AG10803 (cell line): Measurements from ENCODE around the gene DENND4A.
A peak's percentile ranks its signal among the peaks of the same experiment; 100 is the strongest.

Experiments
- DNase-seq: peaks from one replicate; pipeline ENCODE4 v3.0.0; 2010; ENCODE audit warnings: low read depth
- H3K4me3 ChIP-seq: 2 replicates; pipeline ENCODE4 v1.5.1; 2011; ENCODE audit warnings: mild to moderate bottlenecking, low read length, control low read depth
- TF ChIP-seq, protein P1 (sequence below): conservative IDR thresholded peaks from 2 replicates; pipeline ENCODE4 v1.5.1; 2011; ENCODE audit warnings: mild to moderate bottlenecking, low read length, control low read depth, inconsistent platforms

The DENND4A gene

DNA sequence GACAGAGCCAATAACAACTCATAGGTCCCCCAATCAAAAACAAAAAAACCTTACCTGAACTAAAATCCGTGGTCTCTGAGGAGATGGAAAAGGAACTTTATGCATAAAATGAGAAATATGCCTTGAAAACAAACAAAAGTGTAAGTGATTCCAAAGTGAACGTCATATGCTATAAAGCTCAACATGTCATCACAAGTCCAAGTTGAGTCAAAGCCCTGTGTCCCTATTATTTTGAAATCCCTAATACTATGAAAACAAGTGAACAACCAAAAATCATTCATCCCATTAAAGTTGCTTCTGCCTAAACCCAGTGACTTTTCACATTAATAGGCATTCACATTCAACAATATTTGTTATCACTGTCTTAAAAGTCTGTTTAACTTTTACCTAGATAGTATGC, 59.4 kb downstream of the DENND4A start:
- DNase-seq: no peak
- no peak overlapping the region for H3K4me3 ChIP-seq
- TF ChIP-seq, protein P1, sequence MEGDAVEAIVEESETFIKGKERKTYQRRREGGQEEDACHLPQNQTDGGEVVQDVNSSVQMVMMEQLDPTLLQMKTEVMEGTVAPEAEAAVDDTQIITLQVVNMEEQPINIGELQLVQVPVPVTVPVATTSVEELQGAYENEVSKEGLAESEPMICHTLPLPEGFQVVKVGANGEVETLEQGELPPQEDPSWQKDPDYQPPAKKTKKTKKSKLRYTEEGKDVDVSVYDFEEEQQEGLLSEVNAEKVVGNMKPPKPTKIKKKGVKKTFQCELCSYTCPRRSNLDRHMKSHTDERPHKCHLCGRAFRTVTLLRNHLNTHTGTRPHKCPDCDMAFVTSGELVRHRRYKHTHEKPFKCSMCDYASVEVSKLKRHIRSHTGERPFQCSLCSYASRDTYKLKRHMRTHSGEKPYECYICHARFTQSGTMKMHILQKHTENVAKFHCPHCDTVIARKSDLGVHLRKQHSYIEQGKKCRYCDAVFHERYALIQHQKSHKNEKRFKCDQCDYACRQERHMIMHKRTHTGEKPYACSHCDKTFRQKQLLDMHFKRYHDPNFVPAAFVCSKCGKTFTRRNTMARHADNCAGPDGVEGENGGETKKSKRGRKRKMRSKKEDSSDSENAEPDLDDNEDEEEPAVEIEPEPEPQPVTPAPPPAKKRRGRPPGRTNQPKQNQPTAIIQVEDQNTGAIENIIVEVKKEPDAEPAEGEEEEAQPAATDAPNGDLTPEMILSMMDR: no peak

DNA sequence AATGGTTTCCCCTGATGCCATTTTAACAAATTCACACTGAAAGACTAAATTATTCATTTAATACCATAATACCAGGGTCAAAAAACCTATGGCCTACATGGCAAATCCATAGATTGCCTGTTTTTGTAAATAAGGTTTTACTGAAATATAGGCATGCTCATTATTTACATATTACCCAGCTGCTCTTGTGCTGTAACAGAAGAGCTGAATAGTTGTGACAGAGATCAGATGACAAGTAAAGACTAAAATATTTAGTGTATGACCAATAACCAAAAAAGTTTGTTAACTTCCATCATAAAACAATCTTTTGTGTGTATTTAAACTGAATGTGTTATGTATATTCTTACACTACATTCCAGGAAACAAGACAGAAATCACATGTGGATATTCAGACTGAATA, 60.2 kb downstream of the DENND4A start:
- peak; percentile 14 for DNase-seq

DNA sequence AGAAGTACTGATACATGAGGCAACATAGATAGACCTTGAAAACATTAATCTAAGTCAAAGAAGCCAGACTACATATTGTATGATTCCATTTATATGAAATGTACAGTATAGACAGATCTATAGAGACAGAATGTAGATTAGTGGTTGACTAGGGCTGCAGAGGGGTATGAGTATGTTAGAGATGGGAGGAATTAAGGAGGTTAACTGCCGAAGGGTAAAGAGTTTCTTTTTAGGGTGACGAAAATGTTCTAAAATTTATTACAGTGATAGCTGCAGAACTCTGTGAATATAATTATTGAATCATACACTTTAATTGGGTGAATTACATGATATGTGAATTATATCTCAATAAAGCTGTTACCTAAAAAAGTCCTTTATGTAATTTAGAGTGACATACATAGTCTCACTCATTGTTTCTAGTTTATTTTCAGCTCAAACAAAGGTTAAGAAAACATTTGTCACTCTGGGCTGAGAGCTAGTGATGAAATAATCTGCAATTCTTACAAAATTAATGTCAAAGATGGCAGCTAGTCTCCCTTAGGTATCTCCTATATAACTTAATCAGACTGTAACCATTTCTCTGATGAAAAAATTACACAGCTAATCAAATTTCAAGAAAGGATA, 61.4 kb downstream of the DENND4A start:
- no peak overlapping the region for H3K4me3 ChIP-seq
- TF ChIP-seq, protein P1: no peak
- DNase-seq: peak; percentile 33

More for the DNA sequence above, 60.2 kb downstream of the DENND4A start:
- H3K4me3 ChIP-seq: no peak overlapping the region
- TF ChIP-seq, protein P1: no peak

DNA sequence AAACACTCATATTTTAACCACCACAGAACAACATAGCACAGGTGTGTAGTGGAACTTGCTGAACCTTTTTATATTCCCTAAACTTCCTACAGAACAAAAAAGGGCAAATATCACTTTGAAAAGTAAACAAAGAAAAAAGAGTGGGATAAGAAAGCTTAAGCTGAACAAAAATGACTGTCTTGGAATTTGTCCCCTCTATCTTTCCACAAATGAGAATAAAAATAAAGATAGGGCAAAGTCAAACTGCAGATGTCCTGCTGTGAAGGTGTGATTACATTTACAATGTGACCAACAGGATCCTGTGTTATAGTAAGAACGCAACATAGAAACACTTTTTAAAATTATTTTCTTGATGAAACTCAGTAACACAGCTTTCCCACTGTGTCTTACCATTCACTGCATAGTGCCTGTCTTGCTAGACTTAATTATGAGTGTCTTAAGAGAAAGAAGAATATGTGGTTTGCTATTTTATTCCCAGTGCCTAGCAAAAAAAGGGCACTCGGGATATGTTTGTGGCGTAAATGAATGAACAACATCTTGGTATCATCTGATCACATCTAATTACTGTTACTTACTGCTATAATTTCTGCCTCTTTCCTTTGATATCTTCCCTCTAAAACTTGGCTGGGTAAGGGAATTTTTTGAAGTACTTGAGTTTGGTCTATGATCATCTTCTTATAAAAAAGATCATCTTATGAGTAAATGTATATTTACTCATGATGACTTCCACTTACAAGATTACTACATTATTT, 67.5 kb downstream of the DENND4A start:
- DNase-seq: no peak

DNA sequence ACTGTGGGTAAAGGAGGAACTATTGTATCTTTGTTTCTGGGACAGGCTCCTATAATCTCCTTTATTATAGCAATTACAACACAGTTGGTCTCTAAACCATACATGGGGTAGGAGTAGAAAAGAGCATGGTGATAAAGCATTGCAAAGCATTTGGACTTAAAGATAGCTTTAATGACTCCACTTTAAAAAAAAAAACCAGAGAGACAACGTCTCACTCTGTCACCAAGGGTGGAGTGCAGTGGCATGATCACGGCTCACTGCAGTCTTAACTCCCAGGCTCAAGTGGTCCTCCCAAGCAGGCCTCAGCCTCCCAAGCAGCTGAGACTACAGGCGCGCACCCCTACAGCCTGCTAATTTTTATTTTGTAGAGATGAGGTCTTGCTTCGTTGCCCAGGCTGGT, 68.2 kb downstream of the DENND4A start:
- TF ChIP-seq, protein P1: no peak
- H3K4me3 ChIP-seq: no peak overlapping the region
- no peak for DNase-seq

More for the DNA sequence above, 67.5 kb downstream of the DENND4A start:
- no peak overlapping the region for H3K4me3 ChIP-seq
- TF ChIP-seq, protein P1: no peak

DNA sequence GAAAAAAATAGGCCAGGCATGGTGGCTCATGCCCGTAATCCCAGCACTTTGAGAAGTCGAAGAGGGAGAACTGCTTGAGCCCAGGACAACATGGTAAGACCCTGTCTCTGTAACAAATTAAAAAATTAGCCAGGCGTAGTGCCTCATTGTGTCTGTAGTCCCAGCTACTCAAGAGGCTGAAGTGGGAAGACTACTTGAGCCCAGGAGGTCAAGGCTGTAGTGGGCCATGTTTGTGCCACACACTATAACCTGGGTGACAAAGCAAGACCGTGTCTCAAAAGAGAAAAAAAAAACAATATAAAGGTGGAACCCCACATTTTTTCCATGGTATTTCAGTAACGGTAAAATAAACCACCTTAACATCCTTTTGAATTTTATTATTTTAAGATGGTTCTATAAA, 69.9 kb downstream of the DENND4A start:
- no peak overlapping the region for H3K4me3 ChIP-seq
- no peak for DNase-seq
- TF ChIP-seq, protein P1: no peak

DNA sequence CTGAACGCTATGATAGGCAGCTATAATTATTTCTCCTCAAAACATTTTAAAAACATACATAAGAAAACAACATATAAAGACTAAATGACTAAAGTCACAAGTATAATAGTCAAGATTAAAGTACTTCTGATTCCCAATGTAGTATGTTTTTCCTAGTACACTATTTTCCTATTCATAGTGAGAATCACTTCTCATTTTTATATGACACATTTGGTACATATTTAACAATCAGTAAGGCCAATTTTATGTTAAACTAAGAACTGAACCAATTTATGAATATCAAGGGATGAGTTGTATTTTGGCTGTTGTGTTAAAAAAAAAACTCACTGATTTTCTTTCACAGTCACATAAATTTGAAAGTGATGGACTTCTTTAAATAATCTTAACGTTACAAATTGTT, 79.7 kb downstream of the DENND4A start:
- TF ChIP-seq, protein P1: no peak
- DNase-seq: no peak
- no peak overlapping the region for H3K4me3 ChIP-seq
